Measurements from ENCODE around the gene NKD1.
A peak's percentile ranks its signal among the peaks of the same experiment; 100 is the strongest.
"Not testable (repeated sequence)": the region's sequence is repeated elsewhere in the genome, so short reads cannot be mapped to it uniquely, and the experiment has no call there.

NKD1 gene

DNA sequence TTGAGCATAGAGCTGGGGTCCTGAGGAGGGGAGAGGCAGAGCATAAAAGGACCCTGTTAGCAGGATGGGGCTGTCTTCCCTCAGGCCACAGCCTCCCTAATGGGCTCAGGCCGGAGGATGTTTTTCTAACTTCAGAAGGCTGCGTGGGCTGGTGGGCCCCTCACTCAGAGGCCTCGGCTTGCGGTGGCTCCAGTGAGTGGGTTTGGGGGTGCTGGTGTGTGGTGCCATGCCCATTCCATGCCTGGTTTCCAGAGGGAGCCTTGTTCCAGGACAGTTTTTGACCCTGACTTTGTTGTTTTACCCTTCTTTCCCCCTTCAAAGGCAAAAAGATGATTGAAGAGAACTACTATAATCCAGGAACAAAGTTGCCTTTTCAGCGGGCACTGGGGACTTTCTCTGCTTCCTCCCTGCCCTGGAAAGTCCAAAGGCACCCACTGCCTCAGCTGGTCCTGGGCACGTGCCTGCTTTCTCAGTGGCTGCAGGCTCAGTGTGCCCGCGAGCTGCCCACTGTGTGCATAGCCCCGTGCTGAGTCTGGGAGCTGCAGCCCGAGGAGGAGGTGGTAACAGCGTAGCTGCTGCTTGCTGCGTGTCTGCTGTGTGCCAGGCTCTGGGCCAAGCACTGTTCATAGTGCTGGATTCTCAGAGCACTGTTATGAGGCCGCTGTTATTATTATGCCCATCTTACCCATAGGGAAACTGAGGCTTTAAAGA, 11.8 kb downstream of the NKD1 start:
- DNase-seq: no peak

DNA sequence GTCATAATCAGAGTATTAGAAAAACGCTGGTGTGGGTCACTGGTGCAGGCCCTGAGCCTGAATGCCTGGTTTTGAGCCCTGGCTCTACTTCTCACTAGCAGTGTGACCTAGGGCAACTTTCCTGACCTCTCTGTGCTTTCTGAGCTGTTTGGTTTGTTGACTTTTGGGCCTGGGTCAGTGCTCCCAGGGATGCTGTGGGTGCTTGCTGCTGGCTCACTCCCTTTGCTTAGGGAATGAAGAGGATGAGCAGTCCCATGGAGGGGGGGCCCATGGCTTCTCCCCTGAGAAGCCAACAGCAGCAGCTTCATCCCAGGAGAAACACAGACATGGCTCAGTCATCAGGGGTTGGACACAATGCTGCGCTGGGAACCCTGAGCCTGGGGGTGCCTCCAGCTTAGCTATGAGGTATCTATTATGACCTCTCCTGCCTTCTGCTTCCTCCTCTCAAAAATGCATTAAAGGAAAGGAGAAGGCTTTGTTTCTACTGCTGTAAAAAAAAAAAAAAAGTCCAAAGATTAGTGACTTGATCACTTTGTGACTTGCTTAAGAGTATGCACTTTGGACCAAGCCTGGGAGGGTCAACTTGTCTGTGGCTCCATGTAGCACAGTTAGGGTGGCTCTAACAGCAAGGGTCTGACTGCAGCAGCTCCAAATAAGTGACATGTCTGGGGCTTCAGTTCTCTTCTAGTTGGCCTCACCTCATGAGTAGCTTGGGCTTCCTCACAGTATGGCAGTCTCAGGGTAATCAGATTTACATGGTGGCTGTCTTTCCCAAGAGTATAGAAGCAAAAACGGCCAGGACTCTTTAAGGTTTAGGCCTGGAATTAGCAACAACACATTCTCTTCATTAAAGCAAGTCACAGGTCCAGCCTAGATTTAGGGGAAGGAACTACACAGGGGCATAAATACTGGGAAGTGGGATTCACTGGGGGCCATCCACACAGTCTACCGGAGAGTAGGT, 13.0 kb downstream of the NKD1 start:
- no peak for DNase-seq

DNA sequence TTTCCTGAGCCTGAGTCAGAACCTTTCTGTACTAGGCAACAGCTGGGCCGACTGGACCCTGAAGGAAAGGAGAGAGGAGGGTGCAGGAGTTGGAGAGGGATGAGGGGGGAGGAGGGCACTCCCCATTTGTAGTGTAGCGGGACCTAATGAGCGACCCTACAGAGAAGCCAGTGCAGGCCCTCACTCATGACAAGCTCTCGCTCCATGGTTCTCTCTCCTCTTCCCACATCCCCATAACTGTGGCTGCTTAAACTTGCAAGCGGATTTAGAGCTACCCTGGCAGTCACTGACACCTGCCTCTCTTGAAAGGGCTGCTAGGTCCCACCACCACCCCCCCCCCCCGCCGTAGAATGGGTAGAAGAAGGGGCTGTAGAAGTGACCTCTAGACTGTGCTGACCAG, 14.5 kb downstream of the NKD1 start:
- DNase-seq: no peak

DNA sequence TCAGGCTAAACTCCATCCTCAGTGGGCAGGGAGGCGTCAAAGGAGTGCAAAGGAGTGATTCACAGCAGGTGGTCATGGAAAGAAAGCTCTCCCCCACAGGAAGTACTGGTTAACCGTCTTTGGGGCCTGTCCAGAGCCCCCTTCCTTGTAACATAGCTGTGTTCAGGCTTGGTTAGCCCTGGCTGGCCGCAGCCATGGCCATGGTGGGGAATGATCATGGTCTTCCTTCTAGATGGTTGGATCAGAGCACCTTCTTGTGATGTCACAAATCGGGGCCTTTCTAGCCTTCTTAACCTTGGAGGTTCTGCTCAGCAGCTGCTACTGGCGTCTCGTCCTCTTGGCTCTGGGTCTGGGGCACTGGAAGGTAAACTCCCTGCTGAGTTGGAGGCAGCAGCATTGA, 15.8 kb downstream of the NKD1 start:
- no peak for DNase-seq

DNA sequence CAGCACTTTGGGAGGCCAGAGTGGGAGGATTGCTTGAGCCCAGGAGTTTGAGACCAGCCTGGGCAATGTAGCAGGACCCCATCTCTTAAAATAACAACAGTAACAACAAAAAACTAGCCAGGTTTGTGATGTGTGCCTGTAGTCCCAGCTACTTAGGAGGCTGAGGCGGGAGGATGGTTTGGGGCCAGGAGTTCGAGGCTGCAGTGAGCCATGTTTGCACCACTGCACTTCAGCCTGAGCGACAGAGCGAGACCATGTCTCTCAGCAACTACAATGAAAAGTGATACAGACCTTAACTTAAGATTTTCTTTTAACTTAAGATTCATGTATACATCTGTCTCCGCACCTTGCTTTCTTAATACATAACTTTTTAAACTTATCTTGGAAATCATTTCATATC, 17.2 kb downstream of the NKD1 start:
- DNase-seq: no peak

DNA sequence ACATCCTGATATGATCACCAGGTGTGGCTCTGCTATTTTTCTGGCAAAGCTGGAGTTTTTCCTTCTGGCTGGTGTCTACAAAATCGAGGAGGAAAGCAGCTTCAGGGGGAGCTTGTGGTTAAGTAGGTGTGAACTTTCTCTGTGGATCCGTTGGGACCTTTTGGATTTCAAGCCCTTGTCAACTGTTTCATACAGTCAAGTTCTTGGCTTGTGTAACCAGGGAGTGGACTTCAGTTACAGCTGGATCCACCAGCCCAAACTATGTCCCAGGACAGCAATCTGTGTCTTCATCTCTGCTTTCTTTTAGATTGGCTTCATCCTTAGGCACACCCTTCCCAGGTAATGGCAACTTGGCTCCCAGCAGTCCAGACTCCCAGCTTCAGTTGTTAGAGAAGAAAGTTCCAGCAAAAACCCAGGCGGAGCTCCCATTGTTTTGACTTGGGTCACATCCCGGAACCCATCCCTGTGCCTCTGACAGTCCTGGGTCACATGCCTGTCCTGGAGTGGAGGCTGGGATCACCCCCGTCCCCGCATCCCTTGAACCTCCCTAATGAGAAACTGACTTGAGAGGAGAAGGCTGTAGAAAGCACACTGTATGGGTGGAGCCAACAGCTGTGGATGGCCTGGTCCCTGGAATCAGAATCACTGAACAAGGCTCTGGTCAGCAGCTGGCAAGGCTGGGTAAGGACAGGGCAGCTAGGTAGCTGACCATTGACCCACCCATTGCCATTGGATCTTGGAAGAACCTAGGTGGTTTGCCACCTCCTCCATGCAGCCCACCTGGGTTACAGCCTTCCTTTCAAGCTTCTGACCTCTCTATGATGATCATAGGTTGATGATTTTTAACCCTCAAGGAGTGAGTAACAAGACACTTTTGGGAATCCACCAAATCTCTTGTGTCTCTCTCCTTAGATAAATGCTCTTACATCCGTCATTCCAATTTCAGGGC, 18.1 kb downstream of the NKD1 start:
- DNase-seq: no peak

DNA sequence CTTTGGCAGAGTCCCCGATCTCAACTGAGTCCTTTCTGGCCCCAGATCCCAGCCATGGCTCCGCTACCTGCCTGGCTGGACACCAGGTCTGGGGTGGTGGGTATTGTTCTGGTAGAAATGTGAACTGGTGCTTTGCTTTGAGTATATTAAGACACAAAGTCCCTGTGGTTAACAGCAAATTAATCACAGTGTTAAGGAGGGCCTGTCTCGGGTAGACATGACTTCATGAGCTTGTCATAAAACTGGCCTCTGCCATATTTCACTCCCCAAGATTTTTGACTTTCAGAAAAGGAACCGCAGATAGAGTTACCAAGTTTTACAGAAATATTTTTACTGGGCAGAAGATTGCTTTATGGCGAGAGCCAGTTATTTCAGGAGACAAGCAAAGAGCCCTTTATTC, 19.5 kb downstream of the NKD1 start:
- DNase-seq: no peak

DNA sequence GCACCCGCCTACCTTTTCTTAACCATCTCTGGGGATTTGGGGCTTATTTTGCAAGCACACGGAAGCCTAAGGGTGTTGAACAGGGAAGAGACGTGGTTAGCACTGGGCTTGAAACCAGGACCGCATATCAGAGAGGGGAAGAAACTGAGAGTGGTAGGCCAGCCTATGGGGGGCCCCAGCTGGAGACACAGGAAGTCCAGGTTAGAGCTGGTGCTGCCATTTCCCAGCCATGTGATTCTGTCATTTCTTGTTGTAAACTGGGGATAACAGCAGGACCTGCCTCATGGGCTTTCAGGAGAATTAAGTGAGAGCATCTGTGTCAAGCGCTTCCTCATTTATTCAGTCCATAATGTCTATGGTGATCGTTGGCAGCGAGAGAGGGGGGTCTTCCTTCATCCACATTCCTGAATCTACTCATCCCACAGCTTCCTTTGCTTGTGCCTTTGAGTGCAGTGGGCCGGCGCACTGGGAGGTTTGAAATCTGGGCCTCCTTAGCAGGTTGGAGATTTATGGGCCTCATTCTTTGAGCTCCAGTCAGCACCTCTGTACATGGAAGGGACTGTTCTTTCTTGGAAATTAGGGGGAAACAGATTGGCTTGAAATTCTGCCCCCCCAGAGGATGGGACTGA, 20.1 kb downstream of the NKD1 start:
- no peak for DNase-seq

DNA sequence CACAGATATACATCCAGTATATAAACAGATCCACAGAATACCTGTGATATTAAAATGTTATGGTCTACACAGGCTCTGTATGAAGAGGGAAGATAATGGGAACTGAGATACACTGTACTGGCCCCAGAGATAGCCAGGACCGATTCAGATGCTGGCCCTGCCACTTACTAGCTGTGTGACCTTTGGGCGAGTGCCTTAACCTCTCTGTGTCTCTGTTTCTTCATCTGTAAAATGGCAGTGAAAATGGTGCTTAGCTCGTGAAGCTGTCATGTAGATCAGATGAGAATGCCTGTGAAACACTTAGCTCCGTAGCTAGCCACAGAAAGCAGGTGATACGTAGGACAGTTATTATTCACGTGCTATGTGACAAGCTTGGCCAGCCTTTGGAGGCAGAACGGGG, 22.2 kb downstream of the NKD1 start:
- DNase-seq: no peak

DNA sequence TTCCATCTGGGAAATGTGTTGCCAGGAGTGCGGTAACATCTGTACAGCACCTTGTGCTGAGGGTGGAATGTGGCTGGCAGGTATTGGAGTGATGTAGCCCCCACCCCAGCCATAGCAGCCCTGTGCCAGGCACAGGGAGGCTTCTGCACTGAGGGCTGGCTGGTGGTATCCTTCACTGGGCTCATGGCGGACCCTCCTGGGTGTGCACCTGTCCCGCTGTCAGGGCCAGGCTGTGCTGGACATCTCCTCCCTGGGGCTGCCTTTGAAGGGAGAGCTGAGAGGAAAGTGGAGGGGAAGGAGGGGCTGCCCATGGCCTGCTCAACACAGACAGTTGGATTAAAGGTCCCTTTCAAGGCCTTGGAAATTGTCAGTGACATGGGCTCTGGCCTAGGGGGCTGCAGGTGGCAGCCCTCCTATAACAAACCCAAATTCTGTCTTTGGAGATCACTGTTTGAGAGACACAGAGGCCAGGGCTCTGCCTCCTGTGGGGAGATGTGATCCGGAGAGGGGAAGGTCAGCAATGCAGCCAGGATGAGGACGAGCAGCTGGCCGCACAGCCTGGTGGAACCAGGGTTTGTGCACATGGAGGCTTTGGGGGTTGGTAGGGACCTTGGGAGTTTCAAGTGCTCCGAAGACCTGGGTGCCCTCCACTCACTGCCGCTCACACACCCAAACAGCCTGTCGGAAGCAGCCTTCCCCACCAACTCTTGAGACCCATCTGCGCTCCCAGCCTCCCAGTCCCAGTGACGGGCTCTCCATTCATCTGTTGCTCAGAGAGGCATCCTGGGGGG, 22.8 kb downstream of the NKD1 start:
- DNase-seq: no peak

DNA sequence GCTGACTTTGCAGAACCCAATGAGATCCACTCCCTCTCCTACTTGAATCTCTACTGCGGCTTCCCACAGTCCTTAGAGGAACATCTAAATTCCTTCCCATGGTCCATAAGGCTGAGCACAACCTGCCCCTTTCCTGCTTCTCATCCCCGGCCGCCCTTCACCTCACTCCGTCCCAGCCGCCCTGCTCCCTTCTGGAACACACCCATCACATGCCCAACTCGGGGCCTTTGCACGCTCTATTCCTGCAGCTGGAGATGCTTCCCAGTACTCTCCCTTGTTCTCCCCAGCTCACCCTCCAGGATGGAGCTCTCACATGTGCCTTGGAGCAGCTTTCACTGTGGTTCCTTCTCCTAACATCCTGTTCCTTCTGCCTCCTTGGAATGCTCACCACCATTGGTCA, 23.6 kb downstream of the NKD1 start:
- DNase-seq: no peak

DNA sequence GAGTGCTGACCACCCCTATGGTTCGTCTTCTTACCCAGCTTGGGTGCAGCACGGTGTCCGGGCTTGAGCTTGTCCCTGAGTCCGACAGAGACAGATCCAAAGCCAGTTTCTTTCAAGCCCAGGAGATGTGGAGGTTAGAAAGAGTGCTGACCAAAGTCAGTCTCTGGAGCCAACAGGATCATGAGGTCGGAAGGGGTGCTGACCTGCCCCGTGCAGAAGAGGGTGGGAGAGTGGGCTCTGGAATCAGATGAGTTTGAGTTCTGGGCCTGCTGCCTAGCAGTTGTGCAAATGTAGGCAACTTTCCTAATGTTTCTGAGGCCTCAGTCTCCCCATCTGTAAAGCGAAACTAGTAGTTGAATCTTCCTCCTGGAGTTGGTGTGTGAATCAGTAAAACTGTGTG, 24.5 kb downstream of the NKD1 start:
- DNase-seq: no peak

DNA sequence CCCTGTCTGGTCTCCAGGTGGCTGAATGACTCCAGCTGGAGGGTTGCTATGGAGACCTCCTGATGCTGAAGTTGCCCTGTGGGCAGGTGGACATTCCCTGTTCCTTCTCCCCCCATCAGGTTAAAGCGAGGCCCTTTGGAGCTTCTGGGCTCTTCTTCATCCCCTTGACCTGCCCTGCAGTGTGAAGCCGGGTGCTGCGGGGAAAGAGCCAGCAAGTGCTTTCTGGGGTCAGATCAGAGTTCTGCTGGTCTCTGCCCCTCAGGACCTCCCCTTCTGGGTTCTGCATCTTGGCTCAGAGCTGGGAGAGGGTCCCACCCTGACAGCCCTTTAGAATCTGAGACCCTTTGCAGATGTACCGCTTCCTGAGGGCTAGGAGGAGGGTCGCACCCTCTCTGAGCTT, 25.1 kb downstream of the NKD1 start:
- no peak for DNase-seq

DNA sequence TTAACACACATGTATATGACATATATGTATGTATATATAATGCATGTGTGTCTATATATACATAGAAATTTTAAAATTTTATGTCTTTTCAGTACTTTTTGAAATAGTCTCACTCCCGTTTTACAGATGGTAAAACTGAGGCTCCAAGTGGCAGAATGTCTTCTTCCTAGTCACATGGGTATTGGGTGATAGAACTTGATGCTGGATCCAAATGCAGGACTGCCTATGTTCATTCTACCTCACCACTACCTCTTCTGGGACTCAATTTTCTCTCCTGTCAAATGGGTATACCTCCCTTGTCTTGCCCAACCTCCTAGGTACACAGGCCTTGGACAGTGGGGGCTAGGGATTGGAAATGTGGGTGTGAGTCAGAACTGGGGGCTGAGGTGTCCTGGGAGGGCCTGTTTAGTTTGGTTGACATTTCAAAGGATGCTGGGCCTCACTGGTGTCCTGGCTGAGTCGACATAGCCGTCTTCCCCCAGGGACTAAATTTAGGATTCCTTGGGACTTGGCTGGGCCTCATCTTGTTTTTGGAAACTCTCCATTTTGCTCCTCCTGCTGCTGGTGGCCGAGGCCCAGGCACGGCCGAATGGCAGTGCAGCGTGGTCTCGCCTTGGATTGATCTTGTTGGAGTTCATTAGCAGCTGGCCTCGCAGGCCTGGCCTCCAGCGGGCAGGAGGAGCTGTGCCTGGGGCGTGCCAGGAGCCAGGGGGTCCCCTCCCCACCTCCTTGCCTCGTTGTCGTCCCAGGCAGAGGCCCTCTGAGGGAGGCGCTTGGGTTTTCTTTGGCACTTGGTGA, 25.9 kb downstream of the NKD1 start:
- peak; percentile 14 for DNase-seq

DNA sequence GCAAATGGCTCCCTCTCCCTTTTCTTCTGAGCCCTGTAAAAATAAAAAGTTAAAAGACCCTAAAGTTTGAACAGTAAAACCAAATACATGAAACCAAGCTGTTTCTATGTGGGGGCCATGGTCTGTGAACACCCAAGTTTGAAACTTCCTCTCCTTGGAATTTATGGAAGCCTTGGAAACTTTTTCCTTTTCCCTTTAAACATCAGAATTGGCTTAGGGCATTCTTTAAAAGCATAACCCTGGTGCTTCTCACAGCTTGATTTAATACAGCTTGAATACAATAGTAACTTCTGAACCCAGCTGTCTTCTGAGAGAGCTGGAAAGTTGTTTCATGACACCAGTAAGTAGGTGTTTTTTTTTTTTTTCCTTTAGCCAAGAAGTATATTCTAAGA, 26.5 kb downstream of the NKD1 start:
- DNase-seq: no peak

DNA sequence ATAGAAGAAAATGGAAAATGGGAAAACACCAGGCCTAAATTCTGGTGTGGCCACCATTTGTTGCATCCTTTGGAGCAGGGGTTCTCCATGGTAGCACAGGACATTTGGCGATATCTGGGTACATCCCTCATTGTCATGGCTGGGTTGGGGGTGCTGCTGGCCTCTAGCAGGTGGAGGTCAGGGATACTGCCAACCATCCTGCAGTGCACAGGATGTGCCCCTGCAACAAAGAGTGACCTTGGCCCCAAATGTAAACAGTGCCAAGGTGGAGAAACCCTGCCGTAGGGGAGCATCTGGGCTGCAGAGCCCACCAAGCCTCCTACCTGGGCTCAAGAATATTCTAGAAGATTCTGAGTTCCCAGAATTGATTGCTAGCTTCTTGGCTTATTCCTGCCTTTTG, 27.5 kb downstream of the NKD1 start:
- no peak for DNase-seq

DNA sequence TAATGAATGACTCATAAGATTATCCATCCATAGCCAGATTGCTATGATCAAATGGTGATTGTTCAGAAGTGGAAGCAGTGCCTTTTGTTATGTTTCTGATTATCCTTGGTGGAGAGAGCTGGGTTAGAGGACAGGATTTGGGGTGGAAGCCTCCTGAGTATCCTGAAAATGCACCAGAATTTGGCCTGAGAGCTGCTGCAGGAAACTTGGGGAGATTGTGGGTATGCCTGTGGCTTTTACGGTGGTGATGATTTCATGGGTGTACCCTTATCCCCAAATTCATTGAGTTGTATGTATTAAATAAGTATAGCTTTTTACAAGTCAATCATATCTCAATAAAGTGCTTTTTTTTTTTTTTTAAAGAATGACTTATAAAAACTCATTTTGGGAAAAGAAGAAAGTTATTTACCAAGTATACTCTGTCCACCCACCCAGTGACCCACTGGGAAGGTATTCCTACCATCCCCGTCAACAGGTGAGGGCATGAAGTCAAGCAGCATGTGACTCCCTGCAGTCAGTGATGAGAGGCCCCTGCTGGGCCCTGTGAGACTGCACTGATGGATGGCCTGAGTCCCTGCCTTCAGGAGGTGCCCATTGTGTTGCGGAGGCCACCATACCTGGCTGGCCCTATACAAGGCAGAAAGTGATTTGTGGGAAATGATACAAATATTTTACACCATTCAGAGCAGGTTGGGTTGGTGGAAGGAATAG, 28.4 kb downstream of the NKD1 start:
- no peak for DNase-seq

DNA sequence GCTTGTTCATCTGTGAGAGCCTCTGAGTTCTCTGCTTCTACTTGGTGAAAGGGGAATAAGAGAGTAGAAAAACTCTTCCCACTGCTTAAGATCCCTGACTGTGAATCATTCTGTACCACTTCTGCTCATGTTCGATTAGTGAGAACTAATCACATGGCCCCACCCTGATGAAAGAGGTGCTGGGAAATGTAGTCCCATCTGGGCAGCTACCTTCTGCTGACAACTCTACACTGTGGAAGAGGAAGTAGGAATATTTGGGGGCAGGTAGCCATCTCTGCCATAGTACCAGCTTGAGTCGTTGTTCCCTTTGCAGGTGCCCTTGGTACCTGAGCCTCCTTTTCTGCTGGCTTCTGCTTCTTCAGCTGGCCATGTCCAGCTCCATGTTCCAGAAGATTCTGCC, 29.9 kb downstream of the NKD1 start:
- DNase-seq: no peak

DNA sequence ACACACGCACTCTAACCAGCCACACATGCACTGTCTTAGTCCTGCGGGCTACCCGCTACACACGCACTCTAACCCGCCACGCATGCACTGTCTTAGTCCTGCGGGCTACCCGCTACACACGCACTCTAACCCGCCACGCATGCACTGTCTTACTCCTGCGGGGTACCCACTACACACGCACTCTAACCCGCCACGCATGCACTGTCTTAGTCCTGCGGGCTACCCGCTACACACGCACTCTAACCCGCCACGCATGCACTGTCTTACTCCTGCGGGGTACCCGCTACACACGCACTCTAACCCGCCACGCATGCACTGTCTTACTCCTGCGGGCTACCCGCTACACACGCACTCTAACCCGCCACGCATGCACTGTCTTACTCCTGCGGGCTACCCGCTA, 31.2 kb downstream of the NKD1 start:
- not testable (repeated sequence) for DNase-seq

DNA sequence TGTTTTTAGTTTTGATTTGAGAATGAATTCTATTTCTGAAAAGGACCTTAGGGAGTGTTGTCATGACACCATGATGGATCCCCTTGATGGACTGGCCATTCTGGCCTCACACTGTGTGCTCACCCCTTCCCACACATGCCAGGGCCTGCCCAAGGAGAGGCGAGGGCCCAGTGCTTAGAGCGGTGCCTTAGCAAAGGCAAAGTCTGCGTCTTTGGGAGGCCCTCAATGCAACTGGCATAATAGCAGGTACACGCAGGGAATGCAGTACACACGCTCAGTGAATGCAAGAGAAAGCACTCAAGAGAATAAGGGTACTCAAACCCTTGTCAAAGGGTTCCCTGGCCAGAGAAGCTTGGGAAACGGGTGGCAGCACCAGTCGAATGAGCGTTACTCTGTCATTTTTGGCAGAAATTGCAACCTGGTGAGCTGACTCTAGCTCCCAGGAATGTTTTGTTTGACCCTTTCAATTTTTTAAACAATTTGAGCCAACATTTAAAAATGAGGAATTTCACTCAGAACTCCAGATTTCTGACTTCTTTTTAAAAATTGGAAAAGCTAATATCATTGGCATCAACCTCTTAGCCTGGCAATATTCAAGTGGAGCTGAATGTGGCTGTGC, 32.1 kb downstream of the NKD1 start:
- no peak for DNase-seq

Data from fibroblast of skin of right biceps (primary cell).